Loucy (cell line): ENCODE results near the gene CFAP251.

ENCODE experiments used
- H2AFZ ChIP-seq: fragments of 200-600 bp; sonication (generic); 2 replicates; pipeline ENCODE4 v1.6.0; 2016; ENCODE audit warnings: antibody characterized with exemption, mild to moderate bottlenecking, low read length, moderate library complexity
- H3F3A ChIP-seq: fragments of 200-600 bp; 2 replicates; pipeline ENCODE4 v1.6.0; 2016; ENCODE audit warnings: antibody characterized with exemption, low read depth, mild to moderate bottlenecking
- H3K27me3 ChIP-seq: fragments of 200-600 bp; sonication (generic); 2 replicates; pipeline ENCODE4 v1.6.1; 2014; ENCODE audit warnings: low read length, mild to moderate bottlenecking; ENCODE audit not compliant: insufficient read depth, poor library complexity, severe bottlenecking
- H3K36me3 ChIP-seq: fragments of 200-600 bp; sonication (generic); 2 replicates; pipeline ENCODE4 v1.6.1; 2016; ENCODE audit warnings: low read length; ENCODE audit not compliant: insufficient read depth
- H3K4me1 ChIP-seq: fragments of 200-600 bp; sonication (generic); 2 replicates; pipeline ENCODE4 v1.5.1; 2014; ENCODE audit warnings: low read length, mild to moderate bottlenecking; ENCODE audit not compliant: insufficient read depth, poor library complexity, severe bottlenecking
- H3K4me2 ChIP-seq: fragments of 200-600 bp; sonication (generic); 2 replicates; pipeline ENCODE4 v1.6.0; 2014; ENCODE audit warnings: antibody characterized with exemption, low read length, low read depth, mild to moderate bottlenecking; ENCODE audit not compliant: poor library complexity, severe bottlenecking
- H3K4me3 ChIP-seq: fragments of 200-600 bp; sonication (generic); 2 replicates; pipeline ENCODE4 v1.5.1; 2014; ENCODE audit warnings: low read length, mild to moderate bottlenecking, mixed read lengths; ENCODE audit not compliant: poor library complexity, severe bottlenecking
- H3K79me2 ChIP-seq: fragments of 200-600 bp; sonication (generic); 2 replicates; pipeline ENCODE4 v1.6.1; 2014; ENCODE audit warnings: low read length; ENCODE audit not compliant: insufficient read depth
- H3K9ac ChIP-seq: fragments of 200-600 bp; sonication (generic); 2 replicates; pipeline ENCODE4 v1.6.0; 2014; ENCODE audit warnings: mild to moderate bottlenecking, low read depth, low read length, moderate library complexity; ENCODE audit not compliant: poor library complexity, severe bottlenecking
- H3K9me2 ChIP-seq: fragments of 200-600 bp; sonication (generic); replicated peaks from 2 replicates; pipeline ENCODE4 v1.6.1; 2016; ENCODE audit warnings: low read depth, low read length, mixed read lengths
- H3K9me3 ChIP-seq: fragments of 200-600 bp; sonication (generic); 2 replicates; pipeline ENCODE4 v1.6.1; 2014; ENCODE audit warnings: mild to moderate bottlenecking, antibody characterized with exemption, low read length, low read depth; ENCODE audit not compliant: insufficient read depth
- H4K20me1 ChIP-seq: fragments of 200-600 bp; sonication (generic); 2 replicates; pipeline ENCODE4 v1.6.0; 2014; ENCODE audit warnings: antibody characterized with exemption, low read length, mild to moderate bottlenecking; ENCODE audit not compliant: insufficient read depth, poor library complexity, severe bottlenecking
- CTCF ChIP-seq: fragments of 200-600 bp; sonication (generic); conservative IDR thresholded peaks from 2 replicates; pipeline ENCODE4 v1.5.1; 2014; ENCODE audit warnings: mild to moderate bottlenecking, antibody characterized with exemption, low read length
- EZH2phosphoT487 ChIP-seq: fragments of 200-600 bp; IDR thresholded peaks from 2 replicates; pipeline ENCODE4 v1.6.1; 2018; ENCODE audit warnings: antibody characterized with exemption, mild to moderate bottlenecking, moderate library complexity, borderline replicate concordance

Gene CFAP251

GRCh38 chr12:121963341-121964018 lies 45.1 kb downstream of the CFAP251 start:
- TF ChIP-seq CTCF, result no peak
- no peak for TF ChIP-seq EZH2phosphoT487
- H3F3A ChIP-seq, result no peaks in the 10 kb centered on the region

GRCh38 chr12:121964813-121965643 lies 46.6 kb downstream of the CFAP251 start:
- Histone ChIP-seq H4K20me1 (no peaks in the 10 kb centered on the region), H3K27me3 (no peaks in the 10 kb centered on the region), H3K4me3 (no peak overlapping the region), H3K36me3 (no peaks in the 10 kb centered on the region), H3K9me3 (no peaks in the 10 kb centered on the region), H3K4me2 (no peak overlapping the region), H3K9me2 (no peaks in the 10 kb centered on the region), H3F3A (no peaks in the 10 kb centered on the region), H2AFZ (no peak overlapping the region), H3K4me1 (peaks cover 5% of the 10 kb centered on the region), H3K9ac (no peak overlapping the region), H3K79me2 (no peaks in the 10 kb centered on the region)
- no peak for TF ChIP-seq EZH2phosphoT487

More at GRCh38 chr12:121963341-121964018, 45.1 kb downstream of the CFAP251 start:
- Histone ChIP-seq H3K4me1 (peaks cover 5% of the 10 kb centered on the region), H3K4me3 (no peak overlapping the region), H2AFZ (no peak overlapping the region), H3K27me3 (no peaks in the 10 kb centered on the region), H3K9me3 (no peaks in the 10 kb centered on the region), H3K9me2 (no peaks in the 10 kb centered on the region), H3K36me3 (no peaks in the 10 kb centered on the region), H3K79me2 (no peaks in the 10 kb centered on the region), H4K20me1 (no peaks in the 10 kb centered on the region), H3K4me2 (no peak overlapping the region), H3K9ac (no peak overlapping the region)

GRCh38 chr12:121966959-121967358 lies 48.6 kb downstream of the CFAP251 start:
- Histone ChIP-seq H3K4me1 (peaks cover 5% of the 10 kb centered on the region), H3K36me3 (no peaks in the 10 kb centered on the region), H3K79me2 (no peaks in the 10 kb centered on the region), H3K9me2 (no peaks in the 10 kb centered on the region), H3K9ac (no peak overlapping the region), H3K4me2 (no peak overlapping the region), H2AFZ (no peak overlapping the region), H4K20me1 (no peaks in the 10 kb centered on the region), H3K27me3 (no peaks in the 10 kb centered on the region), H3K4me3 (no peak overlapping the region), H3F3A (no peaks in the 10 kb centered on the region), H3K9me3 (no peaks in the 10 kb centered on the region)
- TF ChIP-seq CTCF (no peak), EZH2phosphoT487 (no peak)
